Stimulated activated CD8-positive, alpha-beta memory T cell treated with anti-CD3 and anti-CD28 coated beads, Interleukin-4, amount 100 ng/mL, for 24 hours (primary cell): ENCODE measurements around the gene FAM114A1.

Experiments
- DNase-seq: peaks from one replicate; pipeline ENCODE4 v3.0.0-alpha.2; 2020; ENCODE audit warnings: low read depth

FAM114A1 gene

GRCh38 chr4:38859501-38859900 is 8.1 kb upstream of the FAM114A1 start:
- no peak for DNase-seq

GRCh38 chr4:38860788-38861424 is 6.7 kb upstream of the FAM114A1 start:
- peak; percentile 23 for DNase-seq

- no peak for DNase-seq
Measured at GRCh38 chr4:38861791-38862190, 5.8 kb upstream of the FAM114A1 start.

DNA sequence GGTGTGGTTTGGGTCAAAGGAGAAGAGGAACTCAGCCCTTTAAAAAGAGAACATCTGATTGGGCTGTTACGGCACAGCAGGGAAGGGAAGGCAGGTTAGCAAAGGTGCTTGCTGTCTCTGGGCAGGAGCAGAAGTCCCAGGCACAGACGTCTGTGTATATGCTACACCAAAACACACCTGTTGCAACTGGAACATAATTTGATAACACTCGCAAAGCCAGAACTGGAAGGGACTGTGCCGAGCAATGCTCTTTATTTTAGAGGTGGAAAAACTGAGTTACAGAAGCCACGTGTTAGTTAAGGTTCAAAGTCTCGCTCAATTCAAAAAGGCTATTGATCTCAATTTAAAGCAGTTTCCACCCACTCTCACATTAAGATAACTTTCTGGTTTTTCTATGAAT is 2.2 kb upstream of the FAM114A1 start:
- no peak for DNase-seq

DNA sequence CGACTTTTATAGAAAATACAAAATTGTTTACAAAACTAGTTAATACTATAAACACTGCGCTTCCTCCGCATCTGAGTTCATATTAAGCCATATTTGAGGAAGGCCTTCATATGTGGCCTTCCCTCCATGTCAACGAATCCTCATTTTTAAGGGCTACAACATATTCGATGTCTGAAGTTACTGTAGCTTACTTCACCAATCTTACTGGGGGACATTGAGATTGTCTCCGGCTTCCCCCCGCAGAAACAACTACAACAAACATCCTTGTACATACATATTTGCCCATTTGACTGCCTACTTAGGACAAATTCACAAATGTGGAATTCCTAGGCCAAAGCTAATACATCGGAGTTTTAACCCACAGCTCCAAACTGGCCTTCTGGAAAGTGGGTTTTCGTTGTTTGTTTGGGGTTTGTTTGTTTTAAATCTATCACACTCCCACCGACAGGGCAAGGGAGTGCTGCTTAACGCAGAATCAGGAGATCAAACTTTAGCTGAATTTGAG is 581 bp upstream of the FAM114A1 start:
- no peak for DNase-seq

DNA sequence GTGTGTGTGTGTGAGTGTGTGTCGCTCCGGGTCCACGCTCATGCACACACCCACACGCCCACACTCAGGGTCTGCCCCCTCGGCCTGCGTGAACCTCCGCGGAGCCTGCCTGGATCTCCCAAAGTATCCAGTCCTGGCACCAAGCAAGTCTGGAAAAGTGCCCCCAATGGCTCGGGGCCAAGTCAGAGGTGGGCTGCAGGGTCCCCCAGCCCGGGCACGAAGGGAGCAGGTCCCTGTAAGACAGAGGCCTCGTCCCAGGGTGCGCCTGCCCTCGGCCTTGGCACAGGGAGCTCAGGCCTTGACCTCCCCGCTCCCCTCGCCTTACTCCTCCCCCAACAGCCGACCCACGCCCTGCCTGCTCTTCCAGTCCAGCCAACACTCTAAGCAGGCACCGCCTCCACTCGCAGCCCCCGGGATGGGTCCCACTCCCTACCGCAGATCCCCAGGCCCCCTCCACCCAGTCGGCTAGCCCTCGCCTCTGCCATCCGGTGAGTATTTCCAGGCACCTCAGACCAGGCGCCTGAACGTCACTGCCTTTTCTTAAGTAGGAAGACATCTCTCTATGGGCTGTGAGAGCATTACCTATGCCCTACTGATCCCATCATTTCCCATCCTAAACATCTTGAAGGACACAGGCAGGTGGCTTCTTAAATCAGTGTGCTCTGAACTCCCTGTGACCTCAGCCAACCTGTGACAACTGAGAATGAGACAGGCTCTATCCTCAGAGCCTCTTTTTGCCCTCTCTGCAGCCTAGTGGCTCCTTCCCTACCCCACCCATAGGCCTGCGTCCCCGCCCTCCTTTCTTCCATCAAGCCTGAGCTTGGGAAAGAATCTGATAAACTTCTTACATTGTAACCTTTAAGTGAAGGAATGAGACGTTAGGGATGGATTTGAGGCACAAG is 704 bp downstream of the FAM114A1 start:
- DNase-seq = no peak

- DNase-seq = no peak
Measured at GRCh38 chr4:38869511-38869910, 1.9 kb downstream of the FAM114A1 start.

- no peak for DNase-seq
Measured at GRCh38 chr4:38870098-38870808, 2.6 kb downstream of the FAM114A1 start.

DNA sequence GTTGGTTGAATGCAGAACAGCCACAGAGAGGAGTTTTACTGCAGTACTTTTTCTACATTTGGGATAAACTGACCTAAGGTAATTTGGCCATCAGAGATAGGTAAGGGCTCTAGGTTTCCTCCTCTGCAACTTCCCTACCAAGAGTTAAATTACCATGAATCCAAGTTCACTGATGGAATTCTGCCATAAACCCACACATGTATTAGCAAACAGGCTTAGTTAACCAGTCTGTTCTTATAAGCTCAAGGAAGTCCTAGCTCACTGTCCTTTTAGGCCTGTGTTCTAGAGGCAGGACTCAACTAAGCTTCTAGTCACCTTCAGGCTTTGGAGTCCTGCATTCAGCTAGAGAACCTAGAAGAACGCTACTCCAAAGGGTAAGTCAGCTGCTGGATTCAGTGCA is 4.0 kb downstream of the FAM114A1 start:
- no peak for DNase-seq

GRCh38 chr4:38872620-38873019 is 5.0 kb downstream of the FAM114A1 start:
- DNase-seq = no peak

GRCh38 chr4:38873290-38873944 is 5.8 kb downstream of the FAM114A1 start:
- no peak for DNase-seq

- DNase-seq = no peak
Measured at GRCh38 chr4:38876636-38877035, 9.0 kb downstream of the FAM114A1 start.

DNA sequence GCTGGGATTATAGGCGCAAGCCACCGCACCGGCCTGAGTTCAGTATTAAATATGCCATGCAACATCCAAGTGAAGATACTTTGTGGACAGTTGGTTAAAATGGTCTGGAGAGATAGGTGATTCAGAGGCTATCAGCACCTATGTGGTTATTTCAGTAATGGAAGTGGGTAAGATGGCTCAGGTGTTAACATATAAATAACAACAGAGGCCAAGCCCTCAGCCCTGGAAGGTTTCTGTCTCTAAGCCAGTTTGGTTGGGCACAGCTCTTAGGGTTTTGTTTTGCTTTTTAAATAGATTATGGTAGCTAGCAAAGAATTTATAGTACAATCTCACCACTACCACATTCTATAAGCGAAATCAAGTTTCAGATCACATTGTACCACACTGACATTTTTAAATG is 16.6 kb downstream of the FAM114A1 start:
- no peak for DNase-seq

DNA sequence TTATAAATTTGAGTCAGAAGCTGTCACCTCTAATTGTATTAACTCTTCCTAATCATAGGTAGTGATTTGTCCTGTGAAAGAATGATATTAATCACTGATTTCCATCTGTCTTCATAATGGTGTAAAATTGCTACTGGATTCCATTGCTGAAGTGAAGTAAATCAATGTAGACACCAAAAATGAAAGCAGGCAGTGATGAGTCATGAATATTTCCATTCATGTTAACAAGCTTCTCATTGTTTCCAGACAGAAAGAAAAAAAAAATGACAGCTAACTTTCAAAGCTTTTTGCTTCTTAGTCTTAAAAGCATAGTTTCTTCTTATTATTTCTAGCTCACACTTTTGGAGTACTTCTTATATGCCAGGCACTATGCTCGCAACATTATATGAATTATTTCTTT is 21.5 kb downstream of the FAM114A1 start:
- DNase-seq = no peak

GRCh38 chr4:38891051-38891983 is 23.7 kb downstream of the FAM114A1 start:
- DNase-seq = no peak

DNA sequence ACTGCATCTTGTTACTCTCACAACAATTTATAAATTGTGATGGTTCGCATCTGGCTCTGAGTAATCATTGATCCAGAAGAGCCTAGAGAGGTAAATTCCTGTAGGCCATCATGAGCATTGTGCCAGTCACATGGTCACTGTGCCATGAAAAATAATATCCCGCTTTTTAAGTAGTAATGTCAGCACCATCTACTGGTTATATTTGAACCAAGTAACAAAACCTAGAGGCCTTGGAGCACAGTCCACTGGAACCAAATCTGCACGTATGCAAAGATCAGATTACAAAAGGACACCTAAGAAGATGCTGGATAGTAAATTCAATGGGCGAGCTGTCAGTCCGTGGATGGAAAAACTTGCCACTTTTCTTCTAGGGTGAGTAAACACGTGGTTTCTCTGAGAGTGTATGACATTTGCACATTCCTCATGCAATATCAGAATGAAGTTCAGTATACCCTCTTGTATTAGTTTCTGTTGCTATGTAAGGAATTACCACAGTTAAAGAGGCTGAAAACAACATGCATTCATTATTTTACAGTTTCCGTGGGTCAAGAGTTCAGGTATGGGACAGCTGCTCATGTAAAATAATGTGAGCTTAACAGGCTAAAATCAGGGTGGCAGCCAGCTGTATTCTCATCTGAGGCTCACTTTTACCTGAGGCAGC is 26.8 kb downstream of the FAM114A1 start:
- no peak for DNase-seq

DNA sequence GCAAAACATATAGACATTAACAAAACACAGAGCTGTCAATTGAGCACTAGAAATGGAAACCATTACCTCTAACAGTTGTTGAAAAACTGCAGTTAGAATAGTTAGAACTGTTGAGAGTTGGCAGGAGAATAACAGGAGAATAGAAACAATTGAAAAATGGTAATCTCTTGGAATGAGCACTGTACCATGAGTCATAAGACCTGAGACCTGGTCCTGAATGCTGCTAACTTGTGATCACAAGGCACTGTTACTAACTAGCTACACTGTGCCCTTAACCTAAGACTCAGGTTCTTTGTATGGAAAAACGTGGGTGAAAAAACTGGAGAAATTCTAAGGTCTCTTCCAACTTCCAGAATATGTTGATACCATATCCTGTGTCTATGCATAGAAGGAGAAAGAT is 29.3 kb downstream of the FAM114A1 start:
- no peak for DNase-seq

GRCh38 chr4:38898245-38898644 is 30.6 kb downstream of the FAM114A1 start:
- no peak for DNase-seq

DNA sequence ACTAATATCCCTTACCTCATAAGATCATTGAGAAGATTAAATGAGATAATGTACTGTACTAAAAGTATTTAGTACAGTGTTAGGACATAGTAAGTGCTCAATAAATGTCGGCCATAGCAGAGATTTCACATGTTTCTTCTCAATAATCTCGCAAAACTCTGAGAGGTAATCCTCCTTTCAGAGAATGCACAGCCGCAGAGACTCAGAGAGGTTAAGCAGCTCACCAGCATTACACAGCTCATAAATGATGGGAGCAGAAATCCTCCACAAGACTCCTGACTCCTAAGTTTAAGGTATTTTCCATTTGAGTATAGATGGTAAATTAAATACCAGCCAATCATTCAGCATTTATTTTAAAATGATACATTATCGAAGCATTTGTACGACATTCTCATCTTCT is 34.6 kb downstream of the FAM114A1 start:
- DNase-seq = no peak

DNA sequence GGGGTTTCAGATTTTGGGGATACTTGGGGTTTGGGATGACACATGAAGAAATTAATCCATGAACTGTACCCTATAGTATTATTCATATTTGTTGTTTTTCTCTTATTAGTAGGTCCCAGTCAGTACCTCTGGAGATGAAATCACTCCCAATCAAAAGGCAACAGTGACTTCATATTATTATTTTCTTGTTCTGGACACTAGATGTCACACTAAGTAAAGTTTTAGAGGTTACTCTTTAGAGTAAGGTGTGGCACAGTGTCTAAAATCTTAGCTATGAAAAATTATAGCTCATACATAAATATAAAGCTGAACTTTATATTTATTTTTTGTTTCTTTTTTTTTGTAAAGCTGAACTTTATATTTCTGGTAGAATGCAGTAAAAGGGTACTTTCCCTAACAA is 35.1 kb downstream of the FAM114A1 start:
- DNase-seq = no peak
